Activated CD4-positive, CD25-positive, alpha-beta regulatory T cell treated with anti-CD3 and anti-CD28 coated beads, Interleukin-2, amount 50 U/mL, for 16 hours (primary cell): ENCODE measurements around the gene NUP210L.
A peak's percentile ranks its signal among the peaks of the same experiment; 100 is the strongest.

ENCODE experiments used
- DNase-seq: peaks from one replicate; pipeline ENCODE4 v3.0.0-alpha.2; 2020; ENCODE audit warnings: low read depth, low spot score

Gene NUP210L

GRCh38 chr1:153967107-153967999 is 187.5 kb downstream of the NUP210L start, which contains the start of gene CREB3L4:
TSS of gene CREB3L4 (plus strand) at chr1:153967902. CDS start at chr1:153968526, 624 bp downstream.
- peak; percentile 66 for DNase-seq

- no peak for DNase-seq
Observed at GRCh38 chr1:153963850-153964331, 191.0 kb downstream of the NUP210L start.

- DNase-seq, result peak; percentile 86
Observed at GRCh38 chr1:153963030-153963849, 191.6 kb downstream of the NUP210L start, which contains the start of gene SLC39A1. TSS of gene SLC39A1 (minus strand) at chr1:153963537. CDS start at chr1:153962715, 822 bp downstream.

GRCh38 chr1:153962088-153963029 is 192.5 kb downstream of the NUP210L start:
- DNase-seq, result no peak

GRCh38 chr1:153961421-153961820 is 193.5 kb downstream of the NUP210L start:
- DNase-seq, result no peak

GRCh38 chr1:153960206-153960605 is 194.7 kb downstream of the NUP210L start:
- no peak for DNase-seq

- DNase-seq, result no peak
Observed at GRCh38 chr1:153959454-153959853, 195.4 kb downstream of the NUP210L start.

GRCh38 chr1:153958961-153959260 is 196.0 kb downstream of the NUP210L start:
- no peak for DNase-seq

- peak; percentile 97 for DNase-seq
Observed at GRCh38 chr1:153958111-153958960, 196.5 kb downstream of the NUP210L start, which contains the start of gene CRTC2. TSS of gene CRTC2 (minus strand) at chr1:153958612. CDS start at chr1:153958497, 115 bp downstream.

GRCh38 chr1:153957744-153958110 is 197.1 kb downstream of the NUP210L start:
- DNase-seq, result no peak

GRCh38 chr1:153956997-153957715 is 197.7 kb downstream of the NUP210L start:
- DNase-seq, result no peak

- no peak for DNase-seq
Observed at GRCh38 chr1:153954826-153955225, 200.0 kb downstream of the NUP210L start.

GRCh38 chr1:153953859-153954365 is 201.0 kb downstream of the NUP210L start:
- no peak for DNase-seq

- DNase-seq, result no peak
Observed at GRCh38 chr1:153951801-153952200, 203.1 kb downstream of the NUP210L start.

GRCh38 chr1:153951183-153951582 is 203.7 kb downstream of the NUP210L start:
- no peak for DNase-seq

GRCh38 chr1:153946622-153947241 is 208.1 kb downstream of the NUP210L start, which contains the start of gene DENND4B:
TSS of gene DENND4B (minus strand) at chr1:153946718. CDS start at chr1:153944374, 2,344 bp downstream.
- peak; percentile 58 for DNase-seq

- peak; percentile 45 for DNase-seq
Observed at GRCh38 chr1:153945795-153946621, 208.9 kb downstream of the NUP210L start.
